GM19455 (cell line): ENCODE measurements around the gene TMUB2.
A peak's percentile ranks its signal among the peaks of the same experiment; 100 is the strongest.
"Not testable (repeated sequence)": the region's sequence is repeated elsewhere in the genome, so short reads cannot be mapped to it uniquely, and the experiment has no call there.

Source experiments
- ATAC-seq: cut with Tn5 transposase; IDR thresholded peaks from one replicate; pipeline ENCODE4 v1.9.1; 2021; ENCODE audit not compliant: unreplicated experiment

Gene TMUB2

GRCh38 chr17:44218344-44219107 is 31.8 kb downstream of the TMUB2 start:
- peak; percentile 34 for ATAC-seq

GRCh38 chr17:44219108-44219615 is 32.4 kb downstream of the TMUB2 start:
- ATAC-seq: peak; percentile 41

- ATAC-seq: peak; percentile 9
Measured at GRCh38 chr17:44219616-44220212, 32.9 kb downstream of the TMUB2 start, which contains the start of gene UBTF. Gene UBTF (minus strand): TSS chr17:44219675. CDS start chr17:44218229, 1,446 bp downstream.

- ATAC-seq: peak; percentile 14
Measured at GRCh38 chr17:44220213-44221083, 33.7 kb downstream of the TMUB2 start.

GRCh38 chr17:44221084-44221861 is 34.5 kb downstream of the TMUB2 start:
- ATAC-seq: no peak

- ATAC-seq: no peak
Measured at GRCh38 chr17:44221862-44222111, 35.0 kb downstream of the TMUB2 start.

- ATAC-seq: no peak
Measured at GRCh38 chr17:44222112-44222869, 35.5 kb downstream of the TMUB2 start.

- ATAC-seq: no peak
Measured at GRCh38 chr17:44223541-44224071, 36.8 kb downstream of the TMUB2 start.

- ATAC-seq: no peak
Measured at GRCh38 chr17:44229090-44229489, 42.3 kb downstream of the TMUB2 start.

GRCh38 chr17:44230140-44230539 is 43.4 kb downstream of the TMUB2 start:
- ATAC-seq: no peak

GRCh38 chr17:44232061-44232460 is 45.3 kb downstream of the TMUB2 start:
- ATAC-seq: no peak

GRCh38 chr17:44233582-44233981 is 46.8 kb downstream of the TMUB2 start:
- no peak for ATAC-seq

- ATAC-seq: no peak
Measured at GRCh38 chr17:44235583-44235936, 48.8 kb downstream of the TMUB2 start.

GRCh38 chr17:44236444-44236991 is 49.7 kb downstream of the TMUB2 start:
- ATAC-seq: no peak

- ATAC-seq: not testable (repeated sequence)
Measured at GRCh38 chr17:44237886-44238285, 51.1 kb downstream of the TMUB2 start.

- ATAC-seq: no peak
Measured at GRCh38 chr17:44241106-44241624, 54.4 kb downstream of the TMUB2 start.
